Chondrocyte (in vitro differentiated cells): ENCODE data around the gene SLC6A12. TPM values are rescaled to one million over a fixed set of nuclear protein-coding genes. Genes with fewer than 3 reads are reported as not detected.
"Not testable (repeated sequence)": the region's sequence is repeated elsewhere in the genome, so short reads cannot be mapped to it uniquely, and the experiment has no call there.

Experiments used
- DNase-seq: peaks from one replicate; pipeline ENCODE4 v3.0.0; 2021; ENCODE audit warnings: mixed read lengths, low spot score
- H3K27ac Mint-ChIP-seq: one replicate; pipeline ENCODE4 v1.8.0; 2021; ENCODE audit warnings: mild to moderate bottlenecking, moderate library complexity, mixed read lengths; ENCODE audit not compliant: unreplicated experiment
- H3K27me3 Mint-ChIP-seq: 2 replicates; pipeline ENCODE4 v1.8.0; 2021; ENCODE audit warnings: low read depth, mixed read lengths
- H3K36me3 Mint-ChIP-seq: 2 replicates; pipeline ENCODE4 v1.8.0; 2021; ENCODE audit warnings: low read depth, mixed read lengths
- H3K4me1 Mint-ChIP-seq: 2 replicates; pipeline ENCODE4 v1.8.0; 2021; ENCODE audit warnings: low read depth, mild to moderate bottlenecking, mixed read lengths
- H3K4me3 Mint-ChIP-seq: one replicate; pipeline ENCODE4 v1.8.0; 2021; ENCODE audit warnings: mild to moderate bottlenecking, moderate library complexity, mixed read lengths; ENCODE audit not compliant: unreplicated experiment
- H3K9me3 Mint-ChIP-seq: 2 replicates; pipeline ENCODE4 v1.8.0; 2021; ENCODE audit warnings: low read depth, mixed read lengths
- CTCF ChIP-seq: fragments of 200-600 bp; sonication (generic); IDR thresholded peaks from 2 replicates; pipeline ENCODE4 v1.5.0; 2021; ENCODE audit warnings: antibody characterized with exemption, mild to moderate bottlenecking, moderate library complexity
- total RNA-seq: library from RNA; stranded (reverse); gene quantifications from 3 replicates; pipeline ENCODE4 v1.2.1, GENCODE V29; 2021

SLC6A12 gene
- total RNA-seq, 1 donor from 2014 or later: 0.42 TPM

GRCh38 chr12:220491-220890 lies 6.5 kb upstream of the SLC6A12 start:
- no peak for TF ChIP-seq CTCF
- peaks cover 18% of the 10 kb centered on the region for H3K27me3 Mint-ChIP-seq
- no peaks in the 10 kb centered on the region for H3K36me3 Mint-ChIP-seq
- H3K9me3 Mint-ChIP-seq: no peaks in the 10 kb centered on the region
- no peak overlapping the region for H3K4me3 Mint-ChIP-seq
- peak overlapping the region; percentile 49 for H3K27ac Mint-ChIP-seq
- no peak for DNase-seq
- no peaks in the 10 kb centered on the region for H3K4me1 Mint-ChIP-seq

- H3K27me3 Mint-ChIP-seq: peaks cover 22% of the 10 kb centered on the region
- H3K4me3 Mint-ChIP-seq: no peak overlapping the region
- no peaks in the 10 kb centered on the region for H3K9me3 Mint-ChIP-seq
- DNase-seq: no peak
- no peaks in the 10 kb centered on the region for H3K36me3 Mint-ChIP-seq
- peak; percentile 78 for TF ChIP-seq CTCF
- peak overlapping the region; percentile 49 for H3K27ac Mint-ChIP-seq
- H3K4me1 Mint-ChIP-seq: no peaks in the 10 kb centered on the region
These were observed 6.0 kb upstream of the SLC6A12 start for GRCh38 chr12:219891-220352.

- no peak for TF ChIP-seq CTCF
- Mint-ChIP-seq H3K27me3 (peaks cover 26% of the 10 kb centered on the region), H3K27ac (no peak overlapping the region), H3K4me1 (peaks cover under 1% of the 10 kb centered on the region), H3K36me3 (no peaks in the 10 kb centered on the region), H3K4me3 (no peak overlapping the region), H3K9me3 (no peaks in the 10 kb centered on the region)
- DNase-seq: no peak
These were observed 5.0 kb upstream of the SLC6A12 start for GRCh38 chr12:218728-219590.

- Mint-ChIP-seq H3K36me3 (no peaks in the 10 kb centered on the region), H3K4me1 (peaks cover 3% of the 10 kb centered on the region), H3K9me3 (no peaks in the 10 kb centered on the region), H3K27ac (no peak overlapping the region), H3K27me3 (peaks cover 33% of the 10 kb centered on the region), H3K4me3 (no peak overlapping the region)
- no peak for TF ChIP-seq CTCF
- no peak for DNase-seq
These were observed 4.3 kb upstream of the SLC6A12 start for GRCh38 chr12:218221-218620.

- H3K36me3 Mint-ChIP-seq, DNase-seq, H3K27ac Mint-ChIP-seq: not testable (repeated sequence)
These were observed 3.1 kb upstream of the SLC6A12 start for GRCh38 chr12:217029-217428.

GRCh38 chr12:215116-215515 lies 1.2 kb upstream of the SLC6A12 start:
- Mint-ChIP-seq H3K4me3 (no peak overlapping the region), H3K36me3 (no peaks in the 10 kb centered on the region), H3K27me3 (peaks cover 55% of the 10 kb centered on the region), H3K4me1 (peaks cover 7% of the 10 kb centered on the region), H3K27ac (no peak overlapping the region), H3K9me3 (no peaks in the 10 kb centered on the region)
- TF ChIP-seq CTCF: no peak
- no peak for DNase-seq

More at GRCh38 chr12:217029-217428, 3.1 kb upstream of the SLC6A12 start:
- H3K4me3 Mint-ChIP-seq, H3K4me1 Mint-ChIP-seq, H3K9me3 Mint-ChIP-seq: not testable (repeated sequence)
- peaks cover 38% of the 10 kb centered on the region for H3K27me3 Mint-ChIP-seq
